Naive thymus-derived CD4-positive, alpha-beta T cell (primary cell): Measurements from ENCODE around the gene BCR. TPM values are rescaled to one million over a fixed set of nuclear protein-coding genes. Genes with fewer than 3 reads are reported as not detected.
"Not testable (repeated sequence)": the region's sequence is repeated elsewhere in the genome, so short reads cannot be mapped to it uniquely, and the experiment has no call there.

ENCODE experiments used
- ATAC-seq: fragments of 150-1000 bp; cut with Tn5 transposase; 2 replicates; pipeline ENCODE4 v1.10.0; 2021; ENCODE audit warnings: mild to moderate bottlenecking, moderate library complexity
- CTCF ChIA-PET: fragments of 350-600 bp; sonication (Branson Sonifier 250); formaldehyde crosslinking; loops from one replicate; lab custom pipeline; 2021; ENCODE audit warnings: antibody characterized with exemption; lab: Charles Lee
- POLR2A ChIA-PET: fragments of 350-600 bp; sonication (Branson Sonifier 250); formaldehyde crosslinking; loops from one replicate; lab custom pipeline; 2021; ENCODE audit warnings: antibody characterized with exemption, inconsistent platforms; lab: Charles Lee
- DNase-seq, 9 donors: peaks; one replicate each; pipeline versions ENCODE4 v3.0.0 to v3.0.0-alpha.2; 2020 to 2022; ENCODE audit warnings: mixed read lengths in 1 of 9
- H3K27ac ChIP-seq: one replicate; pipeline ENCODE4 v1.7.0; 2013; ENCODE audit warnings: mild to moderate bottlenecking, low read depth, low read length, moderate library complexity
- H3K27me3 ChIP-seq, 2 donors: one replicate each; pipeline ENCODE4 v1.7.0; 2013; ENCODE audit warnings: low read length in 2 of 2, mild to moderate bottlenecking in 2 of 2, moderate library complexity in 2 of 2; ENCODE audit not compliant: control insufficient read depth in 2 of 2, insufficient read depth in 2 of 2
- H3K36me3 ChIP-seq, 3 experiments: 1 replicate in 2 of 3; 2 replicates in 1 of 3; pipeline ENCODE4 v1.7.0; 2013; ENCODE audit warnings: low read length in 3 of 3, mild to moderate bottlenecking in 3 of 3, moderate library complexity in 1 of 3; ENCODE audit not compliant: insufficient read depth in 3 of 3, control insufficient read depth in 2 of 3
- H3K4me1 ChIP-seq, 2 donors: one replicate each; pipeline ENCODE4 v1.7.0; 2013; ENCODE audit warnings: low read length in 2 of 2, mild to moderate bottlenecking in 2 of 2, moderate library complexity in 1 of 2; ENCODE audit not compliant: control insufficient read depth in 2 of 2, insufficient read depth in 2 of 2
- H3K4me3 ChIP-seq: 2 replicates; pipeline ENCODE4 v1.7.0; 2013; ENCODE audit warnings: mild to moderate bottlenecking, low read length
- H3K9me3 ChIP-seq, 3 experiments: 1 replicate in 2 of 3; 2 replicates in 1 of 3; pipeline ENCODE4 v1.7.0; 2013; ENCODE audit warnings: low read length in 3 of 3; ENCODE audit not compliant: control insufficient read depth in 2 of 3
- H3K27ac Mint-ChIP-seq, 9 donors: one replicate each; pipeline ENCODE4 v1.8.0; 2020 to 2022; ENCODE audit warnings: mixed read lengths in 9 of 9, mild to moderate bottlenecking in 8 of 9, moderate library complexity in 5 of 9, inconsistent platforms in 2 of 9
- H3K27me3 Mint-ChIP-seq, 5 donors: one replicate each; pipeline ENCODE4 v1.8.0; 2021 to 2022; ENCODE audit warnings: mixed read lengths in 5 of 5, mild to moderate bottlenecking in 1 of 5
- H3K36me3 Mint-ChIP-seq, 5 donors: one replicate each; pipeline ENCODE4 v1.8.0; 2020 to 2022; ENCODE audit warnings: mixed read lengths in 5 of 5, mild to moderate bottlenecking in 3 of 5, inconsistent platforms in 1 of 5
- H3K4me1 Mint-ChIP-seq, 7 donors: one replicate each; pipeline ENCODE4 v1.8.0; 2020 to 2022; ENCODE audit warnings: mixed read lengths in 7 of 7, mild to moderate bottlenecking in 3 of 7, inconsistent platforms in 1 of 7
- H3K4me3 Mint-ChIP-seq, 10 donors: one replicate each; pipeline ENCODE4 v1.8.0; 2020 to 2022; ENCODE audit warnings: mild to moderate bottlenecking in 10 of 10, mixed read lengths in 10 of 10, moderate library complexity in 6 of 10, inconsistent platforms in 2 of 10
- H3K9me3 Mint-ChIP-seq, 11 donors: one replicate each; pipeline ENCODE4 v1.8.0; 2020 to 2022; ENCODE audit warnings: mixed read lengths in 11 of 11, mild to moderate bottlenecking in 4 of 11, inconsistent platforms in 1 of 11, moderate library complexity in 1 of 11
- intact Hi-C, 2 donors: fragments of 100-400 bp; cut with micrococcal nuclease; formaldehyde crosslinking; loops; one replicate each; pipeline ENCODE4 v1.15.1; 2023
- polyA plus RNA-seq, 2 donors: library from polyadenylated mRNA; unstranded; fragments of 300-500 nt; fragmentation: Illumina TruSeq; gene quantifications; one replicate each; pipeline ENCODE4 v1.2.3, GENCODE V29; 2021
- total RNA-seq, 6 experiments: library from RNA in 5 of 6; stranded (reverse) in 5 of 6; gene quantifications; 1 replicate in 5 of 6; 2 replicates in 1 of 6; pipeline ENCODE4 v1.2.3 and lab custom pipeline; 2021 to 2026

Gene BCR
- total and polyA plus RNA-seq, 7 experiments from 2014 or later = 6.1 to 103 (median 83.8) TPM

DNA sequence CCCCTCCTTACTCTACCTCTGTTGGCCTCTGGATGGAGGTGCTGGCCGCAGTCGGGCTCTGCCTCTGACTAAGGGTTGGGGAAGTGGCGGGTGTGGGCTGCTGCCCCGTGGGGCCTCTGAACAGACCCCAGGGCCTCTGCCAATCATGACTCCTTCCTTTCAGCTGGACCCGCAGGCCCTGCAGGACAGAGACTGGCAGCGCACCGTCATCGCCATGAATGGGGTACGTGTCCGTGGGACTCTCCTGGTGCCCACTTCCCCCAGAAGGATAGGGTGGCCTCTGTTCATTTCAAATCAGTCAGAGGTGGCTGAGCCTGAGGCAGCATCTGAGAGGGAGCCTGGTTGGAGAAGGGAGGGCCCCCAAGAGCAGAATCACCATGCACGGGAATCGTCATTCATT, 129.0 kb downstream of the BCR start:
- H3K36me3 Mint-ChIP-seq, H3K4me1 ChIP-seq, intact Hi-C loops, DNase-seq, H3K4me1 Mint-ChIP-seq, H3K9me3 Mint-ChIP-seq, H3K9me3 ChIP-seq, H3K27ac Mint-ChIP-seq, POLR2A ChIA-PET, CTCF ChIA-PET, H3K27me3 ChIP-seq, H3K27ac ChIP-seq, H3K4me3 ChIP-seq, H3K4me3 Mint-ChIP-seq, ATAC-seq, H3K27me3 Mint-ChIP-seq: not testable (repeated sequence)
- H3K36me3 ChIP-seq = peaks cover 0 to 44% (median 0%) of the 10 kb centered on the region in 3 experiments

DNA sequence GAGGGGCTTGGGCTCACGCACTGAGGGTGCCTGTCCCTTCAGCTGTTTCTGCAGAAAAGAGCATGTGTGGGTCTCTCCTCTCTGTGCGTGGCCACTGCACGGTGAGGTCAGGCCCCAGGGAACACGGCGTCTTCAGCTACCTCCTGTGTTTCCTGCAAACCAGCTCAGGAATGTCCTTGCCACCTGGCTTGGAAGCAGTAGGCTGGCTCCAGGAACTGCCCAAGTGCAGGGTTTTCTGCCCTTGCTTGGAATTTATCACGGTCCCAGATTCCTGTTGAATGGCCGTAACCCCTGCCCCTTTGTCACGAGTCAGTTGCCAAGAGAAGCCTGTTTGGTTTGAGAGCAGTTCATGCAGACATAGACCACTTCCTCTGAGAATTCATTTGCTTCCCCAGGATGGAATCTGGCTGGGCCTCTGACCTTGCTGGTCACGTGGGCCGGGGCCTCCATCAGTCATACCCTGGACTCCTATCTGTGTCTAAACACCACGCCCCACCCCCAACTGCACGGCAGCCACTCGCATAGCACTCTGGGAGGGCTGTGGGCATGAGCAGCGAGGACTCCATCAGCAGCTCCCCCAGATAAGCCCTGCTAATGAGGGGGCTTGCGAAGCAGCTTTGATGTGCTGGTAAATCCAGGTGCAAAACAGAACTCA, 130.3 kb downstream of the BCR start:
- DNase-seq, H3K9me3 ChIP-seq, POLR2A ChIA-PET, ATAC-seq, CTCF ChIA-PET, H3K27ac Mint-ChIP-seq, intact Hi-C loops, H3K4me3 Mint-ChIP-seq, H3K4me1 ChIP-seq, H3K4me1 Mint-ChIP-seq, H3K36me3 Mint-ChIP-seq, H3K27me3 Mint-ChIP-seq, H3K27ac ChIP-seq, H3K27me3 ChIP-seq, H3K4me3 ChIP-seq, H3K9me3 Mint-ChIP-seq: not testable (repeated sequence)
- peaks cover 0 to 44% (median 0%) of the 10 kb centered on the region in 3 experiments for H3K36me3 ChIP-seq

DNA sequence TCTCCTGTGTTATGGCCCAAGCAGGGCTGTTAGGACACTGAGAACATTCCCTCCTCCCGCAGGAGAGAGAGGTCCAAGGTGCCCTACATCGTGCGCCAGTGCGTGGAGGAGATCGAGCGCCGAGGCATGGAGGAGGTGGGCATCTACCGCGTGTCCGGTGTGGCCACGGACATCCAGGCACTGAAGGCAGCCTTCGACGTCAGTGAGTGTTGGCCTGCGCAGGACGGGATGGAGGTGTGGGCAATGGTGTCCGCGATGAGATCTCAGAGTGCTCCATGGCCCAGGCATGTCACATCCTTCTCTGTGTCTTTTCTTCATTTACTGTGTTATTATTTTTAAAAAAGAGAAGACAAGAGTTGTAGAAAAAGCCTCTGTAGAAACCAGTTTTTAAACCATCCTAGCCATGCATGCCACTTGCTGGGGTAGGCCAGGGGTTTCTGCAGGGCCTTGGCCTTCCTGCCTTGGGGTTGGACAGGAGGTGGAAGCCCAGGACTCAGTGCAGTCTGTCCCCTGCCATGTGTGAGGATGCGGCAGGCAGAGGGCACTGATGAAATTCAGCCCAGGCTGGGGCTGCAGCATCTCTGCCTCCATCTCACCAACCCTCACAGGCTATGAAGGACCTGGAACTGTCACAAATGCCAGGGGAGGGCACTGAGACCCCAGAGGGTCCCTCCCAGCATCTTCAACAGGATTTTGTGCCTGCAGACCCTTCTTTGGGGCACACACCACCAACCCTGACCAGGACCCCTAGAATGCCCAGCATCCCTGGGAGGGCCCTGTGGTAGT, 131.5 kb downstream of the BCR start:
- H3K27me3 Mint-ChIP-seq, POLR2A ChIA-PET, CTCF ChIA-PET, intact Hi-C loops, DNase-seq, H3K4me3 Mint-ChIP-seq, H3K4me1 Mint-ChIP-seq, H3K27ac ChIP-seq, H3K4me1 ChIP-seq, H3K9me3 Mint-ChIP-seq, H3K27me3 ChIP-seq, H3K27ac Mint-ChIP-seq, ATAC-seq, H3K36me3 Mint-ChIP-seq, H3K9me3 ChIP-seq, H3K4me3 ChIP-seq: not testable (repeated sequence)
- H3K36me3 ChIP-seq = peaks cover 0 to 33% (median 0%) of the 10 kb centered on the region in 3 experiments

DNA sequence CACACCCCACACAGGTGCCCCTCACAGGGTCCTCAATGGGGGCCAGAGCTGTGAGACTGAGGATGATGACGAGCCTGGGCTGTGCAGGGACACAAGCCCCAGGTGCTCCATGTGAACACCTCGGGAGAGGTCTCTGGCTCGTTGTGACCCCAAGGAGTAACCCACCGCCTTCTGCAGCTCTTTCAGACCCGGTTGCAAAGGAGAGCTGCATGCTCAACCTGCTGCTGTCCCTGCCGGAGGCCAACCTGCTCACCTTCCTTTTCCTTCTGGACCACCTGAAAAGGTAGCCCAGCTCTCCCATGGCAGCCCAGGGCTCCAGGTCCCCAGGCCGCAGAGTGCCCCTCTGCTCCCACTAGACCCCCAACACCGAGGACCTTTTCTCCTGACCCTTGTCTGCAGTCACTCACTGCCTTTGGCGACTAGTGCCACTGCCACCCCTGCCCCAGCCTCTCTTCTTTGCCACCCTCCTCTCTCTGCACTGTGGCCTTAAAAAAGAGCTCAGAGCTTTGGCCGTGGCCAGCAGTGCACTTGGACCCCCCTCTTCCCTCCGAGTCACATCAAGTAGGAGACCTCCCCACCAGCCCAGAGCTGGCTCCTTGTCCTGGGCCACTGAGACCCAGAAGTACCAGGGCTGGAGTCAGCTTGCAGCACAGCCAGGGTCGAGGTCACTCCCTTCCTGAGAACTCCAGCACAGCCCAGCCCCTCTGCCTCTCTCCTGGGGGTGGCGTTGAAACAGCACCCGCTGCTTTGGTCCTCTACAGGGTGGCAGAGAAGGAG, 133.7 kb downstream of the BCR start:
- Histone ChIP-seq H3K4me1 (no peaks in the 10 kb centered on the region), H3K27ac (no peak overlapping the region), H3K9me3 (no peaks in the 10 kb centered on the region), H3K36me3 (peaks cover 0 to 31% (median 0%) of the 10 kb centered on the region in 3 experiments), H3K4me3 (no peak overlapping the region), H3K27me3 (no peaks in the 10 kb centered on the region)
- POLR2A ChIA-PET = no interaction called here
- CTCF ChIA-PET = no interaction called here
- intact Hi-C loops = loop anchor here in 1 of 2 donors (2.0 kb wide), 1 partner anchor 225 kb away; no protein-coding TSS in a partner anchor
- Mint-ChIP-seq H3K4me1 (no peaks in the 10 kb centered on the region), H3K36me3 (peaks cover 0 to 8% (median 0%) of the 10 kb centered on the region in 5 donors), H3K9me3 (no peaks in the 10 kb centered on the region), H3K27ac (peak overlapping the region in 3 of 9 donors; percentile 21 to 60 (median 22)), H3K27me3 (no peaks in the 10 kb centered on the region), H3K4me3 (no peak overlapping the region)
- no peak for DNase-seq
- ATAC-seq = no peak

DNA sequence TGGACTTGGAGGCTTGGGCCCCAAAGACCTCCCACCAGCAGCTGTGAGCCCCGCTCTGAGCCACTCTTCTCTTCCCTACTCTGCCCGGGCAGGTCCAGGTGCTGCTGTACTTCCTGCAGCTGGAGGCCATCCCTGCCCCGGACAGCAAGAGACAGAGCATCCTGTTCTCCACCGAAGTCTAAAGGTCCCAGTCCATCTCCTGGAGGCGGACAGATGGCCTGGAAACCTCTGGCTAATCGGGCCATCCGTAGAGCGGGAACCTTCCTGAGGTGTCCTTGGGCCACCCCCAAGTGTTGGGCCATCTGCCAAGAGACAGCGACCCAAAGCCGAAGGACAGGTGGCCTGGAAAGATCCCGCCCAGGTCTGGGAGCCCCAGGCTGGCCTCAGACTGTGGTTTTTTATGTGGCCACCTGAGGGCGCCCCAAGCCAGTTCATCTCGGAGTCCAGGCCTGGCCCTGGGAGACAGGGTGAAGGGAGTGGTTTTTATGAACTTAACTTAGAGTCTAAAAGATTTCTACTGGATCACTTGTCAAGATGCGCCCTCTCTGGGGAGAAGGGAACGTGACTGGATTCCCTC, 135.1 kb downstream of the BCR start:
- no peak overlapping the region for H3K27ac ChIP-seq
- H3K4me3 ChIP-seq = no peak overlapping the region
- no peaks in the 10 kb centered on the region for H3K27me3 ChIP-seq
- POLR2A ChIA-PET = no interaction called here
- intact Hi-C loops = loop anchor here (1.0 to 2.0 kb wide), 2 partner anchors 71 to 223 kb away; no protein-coding TSS in a partner anchor
- no peaks in the 10 kb centered on the region for H3K9me3 ChIP-seq
- Mint-ChIP-seq H3K4me1 (no peaks in the 10 kb centered on the region), H3K27me3 (no peaks in the 10 kb centered on the region), H3K4me3 (no peak overlapping the region), H3K36me3 (peaks cover 0 to 8% (median 0%) of the 10 kb centered on the region in 5 donors), H3K27ac (no peak overlapping the region), H3K9me3 (no peaks in the 10 kb centered on the region)
- H3K36me3 ChIP-seq = peaks cover 0 to 31% (median 0%) of the 10 kb centered on the region in 3 experiments
- CTCF ChIA-PET = no interaction called here
- peak in 8 of 9 donors; percentile 24 to 56 (median 39) for DNase-seq
- ATAC-seq = no peak
- no peaks in the 10 kb centered on the region for H3K4me1 ChIP-seq

DNA sequence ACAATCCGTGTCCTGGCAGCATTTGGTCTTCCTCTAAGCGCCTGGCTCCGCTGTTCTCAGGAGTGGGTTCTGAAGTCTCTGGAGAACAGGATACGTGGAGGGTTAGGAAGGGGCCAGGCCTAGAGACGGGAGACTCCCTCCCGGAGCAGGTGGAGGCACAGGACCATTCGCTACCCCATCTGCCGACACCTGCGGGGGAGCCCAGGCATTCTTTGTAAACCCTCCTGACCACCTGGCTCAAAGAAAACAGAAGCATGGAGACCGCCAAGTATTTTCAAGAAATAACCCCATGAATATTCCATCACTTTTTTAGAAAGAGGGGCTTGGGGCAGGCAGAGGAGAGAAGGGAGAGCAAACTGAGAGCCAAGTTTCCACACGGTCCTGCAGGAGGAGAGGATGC, 136.3 kb downstream of the BCR start:
- H3K36me3 Mint-ChIP-seq, H3K9me3 Mint-ChIP-seq, H3K27ac ChIP-seq, H3K4me1 Mint-ChIP-seq, ATAC-seq, POLR2A ChIA-PET, H3K4me3 Mint-ChIP-seq, H3K9me3 ChIP-seq, H3K27me3 ChIP-seq, intact Hi-C loops, H3K27ac Mint-ChIP-seq, H3K27me3 Mint-ChIP-seq, H3K4me3 ChIP-seq, DNase-seq, H3K4me1 ChIP-seq, CTCF ChIA-PET: not testable (repeated sequence)
- peaks cover 0 to 31% (median 0%) of the 10 kb centered on the region in 3 experiments for H3K36me3 ChIP-seq
